Stomach (tissue), 9 donors: ENCODE measurements around the gene SRSF4. TPM values are rescaled to one million over a fixed set of nuclear protein-coding genes. Genes with fewer than 3 reads are reported as not detected.

Source experiments
- DNase-seq, 2 donors: peaks; one replicate each; pipeline versions ENCODE4 v3.0.0 to v3.0.0-alpha.2; 2013 to 2019
- H3K27ac ChIP-seq, 5 donors: fragments of 200-600 bp in 4 of 5; sonication (generic) in 4 of 5; one replicate each; pipeline ENCODE4 v1.5.1; 2013 to 2019; ENCODE audit warnings: mild to moderate bottlenecking in 1 of 5, moderate library complexity in 1 of 5
- H3K27me3 ChIP-seq, 3 donors: fragments of 200-600 bp; sonication (generic); one replicate each; pipeline ENCODE4 v1.5.1; 2017 to 2019; ENCODE audit warnings: mixed run types in 1 of 3
- H3K36me3 ChIP-seq, 4 donors: fragments of 200-600 bp; sonication (generic); 1 replicate in 3 of 4; 2 replicates in 1 of 4; pipeline ENCODE4 v1.5.1; 2016 to 2019
- H3K4me1 ChIP-seq, 4 donors: fragments of 200-600 bp; sonication (generic); one replicate each; pipeline ENCODE4 v1.5.1; 2016 to 2019
- H3K4me3 ChIP-seq, 4 donors: fragments of 200-600 bp; sonication (generic) in 3 of 4; one replicate each; pipeline ENCODE4 v1.5.1; 2016 to 2019; ENCODE audit warnings: mild to moderate bottlenecking in 1 of 4
- H3K9me3 ChIP-seq, 4 donors: fragments of 200-600 bp; sonication (generic); one replicate each; pipeline ENCODE4 v1.5.1; 2016 to 2019
- CTCF ChIP-seq, 7 experiments: fragments of 450-650 bp in 4 of 7; fragments of 200-600 bp in 3 of 7; sonication (generic) in 3 of 7; IDR thresholded peaks; one replicate each; pipeline ENCODE4 v1.5.1; 2016 to 2019; ENCODE audit warnings: antibody characterized with exemption in 7 of 7, control low read depth in 2 of 7, mild to moderate bottlenecking in 1 of 7
- EP300 ChIP-seq: sonication (generic); formaldehyde crosslinking; IDR thresholded peaks from one replicate; pipeline ENCODE4 v1.6.1; 2017; ENCODE audit warnings: antibody characterized with exemption
- POLR2A ChIP-seq, 4 donors: fragments of 450-650 bp; IDR thresholded peaks; one replicate each; pipeline ENCODE4 v1.6.1; 2016; ENCODE audit warnings: antibody characterized with exemption in 4 of 4, control low read depth in 2 of 4, mild to moderate bottlenecking in 1 of 4, moderate library complexity in 1 of 4
- POLR2AphosphoS5 ChIP-seq, 3 donors: sonication (generic); formaldehyde crosslinking; IDR thresholded peaks; one replicate each; pipeline ENCODE4 v1.6.1; 2016; ENCODE audit warnings: antibody characterized with exemption in 3 of 3
- WGBS, 5 donors: extraction: QIAGEN DNeasy Blood & Tissue Kit in 3 of 5; methylation state at CpG; one replicate each; pipeline versions ENCODE4 v1.1.5 to v1.1.7; 2013 to 2018; 5-methylcytosine and 5-hydroxymethylcytosine counted together
- intact Hi-C: fragments of 100-400 bp; cut with DNase I; formaldehyde crosslinking; loops from one replicate; pipeline ENCODE4 v1.15.1; 2023; ENCODE audit warnings: low total_unique reads
- polyA plus RNA-seq, 3 donors: library from polyadenylated mRNA; stranded (reverse); fragments of 200-250 nt; gene quantifications; one replicate each; pipeline ENCODE4 v1.2.3, GENCODE V29; 2013
- total RNA-seq, 5 donors: library from RNA; depleted of rRNA; stranded (reverse); fragments of >200 nt; gene quantifications; one replicate each; pipeline versions ENCODE4 v1.1.0 to v1.2.3, GENCODE V29; 2014 to 2016
- donor health status: healthy with polysubstance abuse.
- donor health status: Bipolar disorder and iron deficiency.
- donor health status: healthy.

The SRSF4 gene
- total and polyA plus RNA-seq, 8 donors = 25.1 to 328 (median 53.1) TPM

- H3K27ac ChIP-seq = no peak overlapping the region
These were observed 31.4 kb upstream of the SRSF4 start for GRCh38 chr1:29213055-29213454.

GRCh38 chr1:29211086-29212030 lies 29.7 kb upstream of the SRSF4 start:
- no peak for TF ChIP-seq CTCF (IDR thresholded peaks at IDR 0.05)
- no peak for TF ChIP-seq POLR2AphosphoS5 (IDR thresholded peaks at IDR 0.05)
- TF ChIP-seq POLR2A (IDR thresholded peaks at IDR 0.05) = no peak
- TF ChIP-seq EP300 = no peak
- intact Hi-C loops = no loop called here
- DNase-seq = no peak
- peaks cover 31 to 83% (median 71%) of the 10 kb centered on the region in 4 donors for H3K36me3 ChIP-seq
- H3K4me3 ChIP-seq = no peak overlapping the region
- H3K9me3 ChIP-seq = no peaks in the 10 kb centered on the region
- no peaks in the 10 kb centered on the region for H3K27me3 ChIP-seq
- H3K27ac ChIP-seq = no peak overlapping the region
- WGBS, 5 donors = 83 to 90% (median 89%) methylated on average over 12 of the region's 12 CpGs
- H3K4me1 ChIP-seq = peaks cover 0 to 13% (median 3%) of the 10 kb centered on the region in 4 donors

More at GRCh38 chr1:29213055-29213454, 31.4 kb upstream of the SRSF4 start:
- no peak for DNase-seq
- intact Hi-C loops = no loop called here
- 84 to 93% (median 91%) methylated on average over 5 of the region's 5 CpGs for WGBS, 5 donors
- Histone ChIP-seq H3K36me3 (peaks cover 31 to 78% (median 73%) of the 10 kb centered on the region in 4 donors), H3K9me3 (no peaks in the 10 kb centered on the region), H3K4me3 (no peak overlapping the region), H3K27me3 (no peaks in the 10 kb centered on the region), H3K4me1 (peaks cover 0 to 9% (median 2%) of the 10 kb centered on the region in 4 donors)
- TF ChIP-seq CTCF (IDR thresholded peaks at IDR 0.05) = no peak
- TF ChIP-seq EP300 = no peak
- no peak for TF ChIP-seq POLR2AphosphoS5 (IDR thresholded peaks at IDR 0.05)

GRCh38 chr1:29210278-29211085 lies 28.8 kb upstream of the SRSF4 start:
- Histone ChIP-seq H3K36me3 (peaks cover 26 to 83% (median 71%) of the 10 kb centered on the region in 4 donors), H3K27me3 (no peaks in the 10 kb centered on the region), H3K9me3 (no peaks in the 10 kb centered on the region), H3K4me3 (no peak overlapping the region), H3K4me1 (peaks cover 0 to 13% (median 3%) of the 10 kb centered on the region in 4 donors), H3K27ac (no peak overlapping the region)
- TF ChIP-seq POLR2A (IDR thresholded peaks at IDR 0.05) = no peak
- TF ChIP-seq POLR2AphosphoS5 (IDR thresholded peaks at IDR 0.05) = no peak
- TF ChIP-seq EP300 = no peak
- no peak for TF ChIP-seq CTCF (IDR thresholded peaks at IDR 0.05)
- WGBS, 5 donors = 72 to 91% (median 77%) methylated on average over 7 of the region's 7 CpGs
- intact Hi-C loops = no loop called here
- no peak for DNase-seq

- no peak overlapping the region for H3K27ac ChIP-seq
- intact Hi-C loops = loop anchor here (10.0 kb wide), 1 partner anchor 324 kb away; no protein-coding TSS in a partner anchor
- TF ChIP-seq POLR2A (IDR thresholded peaks at IDR 0.05) (no peak), EP300 (no peak), CTCF (IDR thresholded peaks at IDR 0.05) (no peak), POLR2AphosphoS5 (IDR thresholded peaks at IDR 0.05) (no peak)
- peaks cover 20 to 83% (median 71%) of the 10 kb centered on the region in 4 donors for H3K36me3 ChIP-seq
- DNase-seq = no peak
- no peaks in the 10 kb centered on the region for H3K27me3 ChIP-seq
- H3K4me1 ChIP-seq = peaks cover 0 to 13% (median 3%) of the 10 kb centered on the region in 4 donors
- 73 to 85% (median 75%) methylated on average over 5 of the region's 5 CpGs for WGBS, 5 donors
- H3K9me3 ChIP-seq = no peaks in the 10 kb centered on the region
- no peak overlapping the region for H3K4me3 ChIP-seq
These were observed 27.5 kb upstream of the SRSF4 start for GRCh38 chr1:29209173-29209572.
